ENCODE results near the gene XKRX. TPM values are rescaled to one million over a fixed set of nuclear protein-coding genes. Genes with fewer than 3 reads are reported as not detected.

The XKRX gene
- total RNA-seq, 1 experiment from 2014 or later: 0.55 TPM

GRCh38 chrX:100948557-100948956, 19.8 kb upstream of the XKRX start:
- Histone ChIP-seq H3K79me2 (ENCODE audit: low read length) (no peaks in the 10 kb centered on the region), H3F3A (ENCODE audit: low read length, unreplicated experiment) (no peaks in the 10 kb centered on the region), H3K4me3 (ENCODE audit: low read length) (no peak overlapping the region), H4K20me1 (ENCODE audit: low read length) (no peaks in the 10 kb centered on the region), H3K9me3 (ENCODE audit: low read length) (no peaks in the 10 kb centered on the region), H3K4me2 (ENCODE audit: low read length) (no peak overlapping the region), H2AFZ (ENCODE audit: low read length) (no peak overlapping the region), H3K27me3 (ENCODE audit: low read length) (no peaks in the 10 kb centered on the region), H3K9ac (ENCODE audit: low read length) (no peak overlapping the region), H3K9me2 (replicated peaks; ENCODE audit: low read length) (no peaks in the 10 kb centered on the region), H3K4me1 (ENCODE audit: insufficient read depth, low read length) (peaks cover 7% of the 10 kb centered on the region), H3K27ac (ENCODE audit: low read length) (no peak overlapping the region), H3K36me3 (ENCODE audit: low read depth, low read length) (no peaks in the 10 kb centered on the region)
- no TSS peak for BruUV-seq (replicated peaks)
- no peak for TF ChIP-seq EZH2 (IDR thresholded peaks at IDR 0.05; ENCODE audit: low read length, unreplicated experiment)
- no peak for TF ChIP-seq EZH2phosphoT487 (IDR thresholded peaks at IDR 0.05; ENCODE audit: borderline replicate concordance, low read length)
- no peak for TF ChIP-seq CTCF (conservative IDR thresholded peaks at IDR 0.05; ENCODE audit: low read depth, low read length)
- ATAC-seq (no peak), DNase-seq (no peak)
- ChIA-PET POLR2A (ENCODE audit: unreplicated experiment) (no interaction called here), CTCF (no interaction called here)
- intact Hi-C loops (cut with micrococcal nuclease): no loop called here

GRCh38 chrX:100946299-100946927, 17.7 kb upstream of the XKRX start:
- no peak overlapping the region for H3K4me2 ChIP-seq (ENCODE audit: low read length)
- POLR2A ChIA-PET (ENCODE audit: unreplicated experiment): no interaction called here

More at GRCh38 chrX:100946299-100946927, 17.7 kb upstream of the XKRX start:
- CTCF ChIA-PET: no interaction called here
- DNase-seq (peak; percentile 28), ATAC-seq (peak; percentile 24)
- intact Hi-C loops (cut with micrococcal nuclease): no loop called here
- no peaks in the 10 kb centered on the region for H3F3A ChIP-seq (ENCODE audit: low read length, unreplicated experiment)
- H4K20me1 ChIP-seq (ENCODE audit: low read length): no peaks in the 10 kb centered on the region
- H3K79me2 ChIP-seq (ENCODE audit: low read length): no peaks in the 10 kb centered on the region
- H3K27ac ChIP-seq (ENCODE audit: low read length): no peak overlapping the region
- H3K9me2 ChIP-seq (replicated peaks; ENCODE audit: low read length): no peaks in the 10 kb centered on the region
- H3K9me3 ChIP-seq (ENCODE audit: low read length): no peaks in the 10 kb centered on the region
- peaks cover 7% of the 10 kb centered on the region for H3K4me1 ChIP-seq (ENCODE audit: insufficient read depth, low read length)
- H3K4me3 ChIP-seq (ENCODE audit: low read length): no peak overlapping the region
- H3K36me3 ChIP-seq (ENCODE audit: low read depth, low read length): no peaks in the 10 kb centered on the region
- H2AFZ ChIP-seq (ENCODE audit: low read length): no peak overlapping the region
- no peak overlapping the region for H3K9ac ChIP-seq (ENCODE audit: low read length)
- H3K27me3 ChIP-seq (ENCODE audit: low read length): no peaks in the 10 kb centered on the region
- no peak for TF ChIP-seq CTCF (conservative IDR thresholded peaks at IDR 0.05; ENCODE audit: low read depth, low read length)
- TF ChIP-seq EZH2phosphoT487 (IDR thresholded peaks at IDR 0.05; ENCODE audit: borderline replicate concordance, low read length): no peak
- no peak for TF ChIP-seq EZH2 (IDR thresholded peaks at IDR 0.05; ENCODE audit: low read length, unreplicated experiment)
- no TSS peak for BruUV-seq (replicated peaks)

All from PC-3 (cell line).